KMS-11 (cell line): Measurements from ENCODE around the gene AGAP2.
A peak's percentile ranks its signal among the peaks of the same experiment; 100 is the strongest.

Experiments
- H2AFZ ChIP-seq: fragments of 200-600 bp; sonication (generic); 2 replicates; pipeline ENCODE4 v1.6.1; 2016; ENCODE audit warnings: antibody characterized with exemption, mixed run types, low read depth
- H3K27ac ChIP-seq: fragments of 200-600 bp; sonication (generic); 2 replicates; pipeline ENCODE4 v1.6.1; 2016; ENCODE audit warnings: mild to moderate bottlenecking, mixed run types
- H3K27me3 ChIP-seq: fragments of 200-600 bp; sonication (generic); 2 replicates; pipeline ENCODE4 v1.6.1; 2017; ENCODE audit warnings: mild to moderate bottlenecking, low read depth, mixed run types, moderate library complexity; ENCODE audit not compliant: insufficient read depth
- H3K36me3 ChIP-seq: fragments of 200-600 bp; sonication (generic); 2 replicates; pipeline ENCODE4 v1.6.1; 2017; ENCODE audit warnings: mild to moderate bottlenecking, mixed run types; ENCODE audit not compliant: insufficient read depth
- H3K4me1 ChIP-seq: fragments of 200-600 bp; sonication (generic); 2 replicates; pipeline ENCODE4 v1.6.1; 2016; ENCODE audit warnings: mild to moderate bottlenecking, low read depth, mixed run types; ENCODE audit not compliant: poor library complexity, severe bottlenecking
- H3K4me2 ChIP-seq: fragments of 200-600 bp; sonication (generic); 2 replicates; pipeline ENCODE4 v1.7.0; 2016; ENCODE audit warnings: mild to moderate bottlenecking, mixed run types
- H3K4me3 ChIP-seq: fragments of 200-600 bp; sonication (generic); IDR thresholded peaks from 2 replicates; pipeline ENCODE4 v1.6.1; 2017; ENCODE audit warnings: low read depth, low read length, mixed read lengths; ENCODE audit not compliant: insufficient read depth
- H3K79me2 ChIP-seq: fragments of 200-600 bp; sonication (generic); 2 replicates; pipeline ENCODE4 v1.6.1; 2016; ENCODE audit warnings: low read depth, mixed run types; ENCODE audit not compliant: insufficient read depth
- H3K9ac ChIP-seq: fragments of 200-600 bp; sonication (generic); 2 replicates; pipeline ENCODE4 v1.6.1; 2016; ENCODE audit warnings: mild to moderate bottlenecking, mixed run types
- H4K20me1 ChIP-seq: fragments of 200-600 bp; sonication (generic); 2 replicates; pipeline ENCODE4 v1.6.1; 2016; ENCODE audit warnings: mild to moderate bottlenecking, mixed run types; ENCODE audit not compliant: insufficient read depth
- CTCF ChIP-seq: fragments of 200-600 bp; sonication (generic); conservative IDR thresholded peaks from 2 replicates; pipeline ENCODE4 v1.6.1; 2017; ENCODE audit warnings: low read depth, mild to moderate bottlenecking, antibody characterized with exemption, low read length, moderate library complexity, mixed read lengths

Gene AGAP2

GRCh38 chr12:57741844-57742738, 3.5 kb upstream of the AGAP2 start:
- H2AFZ ChIP-seq: peak overlapping the region; percentile 5; the same call in 1 of the 2 replicates
- no peaks in the 10 kb centered on the region for H3K79me2 ChIP-seq
- no peaks in the 10 kb centered on the region for H3K27me3 ChIP-seq
- peak; percentile 70 for TF ChIP-seq CTCF
- peak overlapping the region; percentile 22; the same call in 1 of the 2 replicates for H3K9ac ChIP-seq
- H3K36me3 ChIP-seq: no peaks in the 10 kb centered on the region; the same call in 1 of the 2 replicates
- H3K4me1 ChIP-seq: peaks cover 35% of the 10 kb centered on the region
- peak overlapping the region; percentile 20; the same call in 1 of the 2 replicates for H3K4me2 ChIP-seq
- no peaks in the 10 kb centered on the region for H4K20me1 ChIP-seq
- H3K27ac ChIP-seq: no peak overlapping the region
- no peak overlapping the region for H3K4me3 ChIP-seq

GRCh38 chr12:57741413-57741789, 2.9 kb upstream of the AGAP2 start:
- Histone ChIP-seq H2AFZ (peak overlapping the region; percentile 5; the same call in 1 of the 2 replicates), H3K4me3 (no peak overlapping the region), H3K27me3 (0 out of 2 replicates have a peak, but pooled peaks cover 2% of the 10 kb centered on the region), H4K20me1 (no peaks in the 10 kb centered on the region), H3K27ac (no peak overlapping the region), H3K4me2 (peak overlapping the region; percentile 20; the same call in 1 of the 2 replicates), H3K4me1 (peaks cover 35% of the 10 kb centered on the region), H3K79me2 (no peaks in the 10 kb centered on the region), H3K9ac (peak overlapping the region; percentile 22; the same call in 1 of the 2 replicates), H3K36me3 (no peaks in the 10 kb centered on the region)
- no peak for TF ChIP-seq CTCF

- Histone ChIP-seq H4K20me1 (no peaks in the 10 kb centered on the region), H3K27ac (no peak overlapping the region), H3K36me3 (no peaks in the 10 kb centered on the region), H3K79me2 (no peaks in the 10 kb centered on the region), H2AFZ (no peak overlapping the region), H3K9ac (no peak overlapping the region), H3K4me1 (peaks cover 35% of the 10 kb centered on the region), H3K27me3 (0 out of 2 replicates have a peak, but pooled peaks cover 5% of the 10 kb centered on the region), H3K4me2 (peak overlapping the region; percentile 4; the same call in 1 of the 2 replicates), H3K4me3 (no peak overlapping the region)
- no peak for TF ChIP-seq CTCF
Observed at GRCh38 chr12:57740656-57741412, 2.3 kb upstream of the AGAP2 start.

- Histone ChIP-seq H3K27me3 (peaks cover 5% of the 10 kb centered on the region; the same call in 1 of the 2 replicates), H3K79me2 (no peaks in the 10 kb centered on the region), H3K36me3 (no peaks in the 10 kb centered on the region), H3K4me1 (peaks cover 32% of the 10 kb centered on the region), H4K20me1 (no peaks in the 10 kb centered on the region), H3K4me2 (no peak overlapping the region), H3K4me3 (no peak overlapping the region), H3K27ac (no peak overlapping the region), H2AFZ (no peak overlapping the region), H3K9ac (no peak overlapping the region)
- no peak for TF ChIP-seq CTCF
Observed at GRCh38 chr12:57739914-57740538, 1.5 kb upstream of the AGAP2 start.
